T-cell (primary cell): Measurements from ENCODE around the gene FBXO40. TPM values are rescaled to one million over a fixed set of nuclear protein-coding genes. Genes with fewer than 3 reads are reported as not detected.

ENCODE experiments used
- ATAC-seq, 4 experiments: fragments of 200-7000 bp in 3 of 4; fragments of 150-1000 bp in 1 of 4; cut with Tn5 transposase; replicated peaks in 1 of 4; 1 replicate in 3 of 4; 2 replicates in 1 of 4; pipeline ENCODE4 v1.10.0; 2021; ENCODE audit warnings: moderate library complexity in 3 of 4, mild to moderate bottlenecking in 2 of 4, moderate number of reproducible peaks in 1 of 4
- CTCF ChIA-PET, 2 donors: fragments of 300-600 bp; sonication (Branson Sonifier 250); formaldehyde crosslinking; loops; one replicate each; lab custom pipeline; 2022; ENCODE audit warnings: antibody characterized with exemption in 2 of 2; lab: Charles Lee
- POLR2A ChIA-PET, 2 donors: fragments of 300-600 bp; sonication (Branson Sonifier 250); formaldehyde crosslinking; loops; one replicate each; lab custom pipeline; 2022; ENCODE audit warnings: antibody characterized with exemption in 2 of 2; lab: Charles Lee
- DNase-seq, 35 experiments: peaks; one replicate each; pipeline versions ENCODE4 v3.0.0 to v3.0.0-alpha.2; 2013 to 2023
- H3K27ac ChIP-seq: one replicate; pipeline ENCODE4 v1.5.1; 2013; ENCODE audit warnings: low read length
- H3K27me3 ChIP-seq, 2 experiments: replicated peaks in 1 of 2; 1 replicate in 1 of 2; 2 replicates in 1 of 2; pipeline versions ENCODE4 v1.6.1 to v1.7.0; 2013; ENCODE audit warnings: low read length in 1 of 2, mixed read lengths in 1 of 2; ENCODE audit not compliant: control insufficient read depth in 2 of 2, insufficient read depth in 2 of 2; ENCODE audit errors: extremely low read depth in 1 of 2
- H3K36me3 ChIP-seq, 2 donors: 1 replicate in 1 of 2; 2 replicates in 1 of 2; pipeline versions ENCODE4 v1.6.1 to v1.7.0; 2013; ENCODE audit warnings: low read length in 1 of 2; ENCODE audit not compliant: control insufficient read depth in 2 of 2, insufficient read depth in 1 of 2; ENCODE audit errors: extremely low read depth in 1 of 2
- H3K4me1 ChIP-seq, 2 experiments: 1 replicate in 1 of 2; 2 replicates in 1 of 2; pipeline versions ENCODE4 v1.6.1 to v1.7.0; 2013; ENCODE audit warnings: low read length in 2 of 2, mixed read lengths in 1 of 2; ENCODE audit not compliant: insufficient read depth in 2 of 2, control insufficient read depth in 1 of 2; ENCODE audit errors: extremely low read depth in 1 of 2
- H3K4me3 ChIP-seq, 2 donors: 1 replicate in 1 of 2; 2 replicates in 1 of 2; pipeline versions ENCODE4 v1.5.1 to v1.7.0; 2013; ENCODE audit warnings: mild to moderate bottlenecking in 2 of 2, low read length in 1 of 2, moderate library complexity in 1 of 2; ENCODE audit not compliant: control insufficient read depth in 1 of 2; ENCODE audit errors: extremely low read depth in 1 of 2
- H3K9me3 ChIP-seq: 2 replicates; pipeline ENCODE4 v1.7.0; 2013
- H3K27ac Mint-ChIP-seq, 2 donors: one replicate each; pipeline ENCODE4 v1.8.0; 2020 to 2021; ENCODE audit warnings: mild to moderate bottlenecking in 2 of 2, mixed read lengths in 2 of 2
- H3K27me3 Mint-ChIP-seq, 2 donors: one replicate each; pipeline ENCODE4 v1.8.0; 2021 to 2022; ENCODE audit warnings: mixed read lengths in 2 of 2
- H3K36me3 Mint-ChIP-seq: one replicate; pipeline ENCODE4 v1.8.0; 2021; ENCODE audit warnings: mixed read lengths
- H3K4me1 Mint-ChIP-seq, 3 donors: one replicate each; pipeline ENCODE4 v1.8.0; 2020 to 2022; ENCODE audit warnings: mixed read lengths in 3 of 3, mild to moderate bottlenecking in 1 of 3
- H3K4me3 Mint-ChIP-seq, 3 donors: one replicate each; pipeline ENCODE4 v1.8.0; 2020 to 2022; ENCODE audit warnings: mild to moderate bottlenecking in 3 of 3, mixed read lengths in 3 of 3, moderate library complexity in 3 of 3
- H3K9me3 Mint-ChIP-seq, 3 donors: one replicate each; pipeline ENCODE4 v1.8.0; 2020 to 2022; ENCODE audit warnings: mixed read lengths in 3 of 3
- WGBS: methylation state at CpG from one replicate; pipeline ENCODE4 v1.1.5; 2013; ENCODE audit warnings: missing lambda C conversion rate; ENCODE audit not compliant: insufficient coverage; 5-methylcytosine and 5-hydroxymethylcytosine counted together
- total RNA-seq, 35 experiments: library from RNA in 6 of 35; stranded (reverse) in 6 of 35; fragments of 120-200 nt in 1 of 35; gene quantifications; one replicate each; pipeline versions ENCODE4 v1.2.1 to v1.2.4 and lab custom pipeline; 2013 to 2026

Gene FBXO40
- total RNA-seq, 5 donors from 2014 or later (not counting 1 experiment from before 2014, with no cell fraction given): not detected

DNA sequence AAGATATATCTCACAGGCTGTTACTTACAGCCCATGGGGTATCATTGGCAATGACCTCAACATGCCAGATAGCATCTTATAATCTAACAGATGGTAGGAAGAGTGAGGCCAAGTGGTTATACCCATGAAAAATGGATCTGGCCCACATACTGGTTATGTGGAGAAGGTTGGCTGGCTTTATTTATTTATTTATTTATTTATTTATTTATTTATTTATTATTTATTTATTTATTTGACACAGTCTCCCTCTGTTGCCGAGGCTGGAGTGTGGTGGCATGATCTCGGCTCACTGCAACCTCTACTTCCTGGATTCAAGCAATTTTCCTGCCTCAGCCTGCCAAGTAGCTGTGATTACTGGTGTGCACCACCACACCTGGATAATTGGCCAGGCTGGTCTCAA, 11.6 kb downstream of the FBXO40 start:
- Mint-ChIP-seq H3K9me3 (no peaks in the 10 kb centered on the region), H3K4me1 (no peaks in the 10 kb centered on the region), H3K36me3 (no peaks in the 10 kb centered on the region), H3K27ac (no peak overlapping the region), H3K27me3 (no peaks in the 10 kb centered on the region), H3K4me3 (no peak overlapping the region)
- H3K9me3 ChIP-seq: no peaks in the 10 kb centered on the region
- no peaks in the 10 kb centered on the region for H3K27me3 ChIP-seq
- H3K4me1 ChIP-seq: no peaks in the 10 kb centered on the region
- no CpG with 5 or more reads among the region's 2 CpGs for WGBS
- no peak overlapping the region for H3K4me3 ChIP-seq
- H3K36me3 ChIP-seq: no peaks in the 10 kb centered on the region
- no peak for DNase-seq
- H3K27ac ChIP-seq: no peak overlapping the region
- ChIA-PET CTCF (no interaction called here), POLR2A (interaction anchor here in 1 of 2 donors (0.5 kb wide), 1 partner anchor 94 kb away, joined by 3 read pairs; no protein-coding TSS in a partner anchor)
- ATAC-seq: no peak

DNA sequence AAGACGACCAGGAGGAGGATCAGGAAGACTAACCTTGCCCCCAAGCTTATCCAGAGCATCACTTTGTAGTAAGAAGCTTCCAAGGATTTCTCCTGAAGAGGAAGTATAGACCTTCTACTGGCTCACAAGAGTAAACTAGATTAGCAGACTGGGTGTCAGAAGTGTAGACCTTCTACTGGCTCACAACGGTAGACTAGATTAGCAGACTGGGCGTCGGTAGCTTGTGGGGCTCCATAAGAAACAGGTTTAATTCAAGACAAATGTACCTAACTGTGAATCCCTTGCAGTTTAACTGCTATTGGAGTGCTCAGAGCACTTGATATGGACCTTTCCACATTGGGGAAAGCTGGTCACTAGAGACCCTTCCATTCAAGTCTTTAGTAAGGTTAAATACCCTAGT, 12.9 kb downstream of the FBXO40 start:
- no peaks in the 10 kb centered on the region for H3K4me1 Mint-ChIP-seq
- no peaks in the 10 kb centered on the region for H3K9me3 ChIP-seq
- no peak overlapping the region for H3K27ac ChIP-seq
- H3K36me3 Mint-ChIP-seq: no peaks in the 10 kb centered on the region
- no peak overlapping the region for H3K4me3 Mint-ChIP-seq
- ATAC-seq (no peak), DNase-seq (no peak)
- H3K27ac Mint-ChIP-seq: no peak overlapping the region
- no peak overlapping the region for H3K4me3 ChIP-seq
- no peaks in the 10 kb centered on the region for H3K27me3 Mint-ChIP-seq
- CTCF ChIA-PET: interaction anchor here in 1 of 2 donors (0.5 kb wide), 1 partner anchor 28 kb away, joined by 4 read pairs; no protein-coding TSS in a partner anchor
- H3K9me3 Mint-ChIP-seq: no peaks in the 10 kb centered on the region
- H3K36me3 ChIP-seq: no peaks in the 10 kb centered on the region
- peaks cover 0 to 4% of the 10 kb centered on the region in 2 experiments for H3K27me3 ChIP-seq
- 100% methylated on average over 3 of the region's 4 CpGs for WGBS
- H3K4me1 ChIP-seq: no peaks in the 10 kb centered on the region
- POLR2A ChIA-PET: no interaction called here

DNA sequence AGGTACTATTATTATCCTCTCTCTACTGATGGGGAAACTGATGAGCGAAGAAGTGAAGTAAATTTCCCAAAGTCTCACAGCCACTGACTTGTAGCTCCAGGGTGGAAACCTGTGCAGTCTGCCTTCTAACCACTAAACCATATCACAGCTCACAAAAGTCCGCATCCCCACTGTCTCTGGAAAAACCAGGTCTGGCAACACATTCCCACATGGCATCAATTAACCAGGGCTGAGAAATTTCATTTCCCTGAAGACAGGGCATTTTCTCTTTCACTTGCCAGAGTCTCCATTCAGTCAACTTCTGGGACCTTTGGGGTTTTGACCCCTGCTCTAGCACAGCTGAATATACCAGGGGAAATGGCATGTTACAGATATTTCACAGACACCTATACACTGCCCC, 26.5 kb downstream of the FBXO40 start:
- ChIA-PET POLR2A (no interaction called here), CTCF (no interaction called here)
- Mint-ChIP-seq H3K27ac (no peak overlapping the region), H3K4me3 (no peak overlapping the region), H3K27me3 (peaks cover 0 to 11% of the 10 kb centered on the region in 2 donors), H3K36me3 (no peaks in the 10 kb centered on the region), H3K4me1 (no peaks in the 10 kb centered on the region), H3K9me3 (no peaks in the 10 kb centered on the region)
- Histone ChIP-seq H3K27me3 (peaks cover 0 to 5% of the 10 kb centered on the region in 2 experiments), H3K4me3 (no peak overlapping the region), H3K4me1 (no peaks in the 10 kb centered on the region), H3K9me3 (no peaks in the 10 kb centered on the region), H3K36me3 (no peaks in the 10 kb centered on the region), H3K27ac (no peak overlapping the region)
- WGBS: 100% methylated on average over 1 of the region's 2 CpGs
- ATAC-seq (no peak), DNase-seq (no peak)

DNA sequence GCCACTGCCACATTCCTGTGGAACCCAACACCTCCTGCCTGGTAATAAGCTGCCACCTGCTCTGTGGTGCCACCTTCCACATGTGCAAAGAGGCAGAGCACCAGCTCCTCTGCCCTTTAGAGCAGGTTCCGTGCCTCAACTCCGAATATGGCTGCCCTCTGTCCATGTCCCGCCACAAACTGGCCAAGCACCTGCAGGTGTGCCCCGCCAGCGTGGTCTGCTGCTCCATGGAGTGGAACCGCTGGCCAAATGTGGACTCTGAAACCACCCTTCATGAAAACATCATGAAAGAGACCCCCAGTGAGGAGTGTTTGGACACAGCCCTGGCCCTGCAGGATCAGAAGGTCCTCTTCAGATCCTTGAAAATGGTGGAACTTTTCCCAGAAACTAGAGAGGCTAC, 28.3 kb downstream of the FBXO40 start:
- DNase-seq: no peak
- Histone ChIP-seq H3K9me3 (no peaks in the 10 kb centered on the region), H3K36me3 (no peaks in the 10 kb centered on the region), H3K4me3 (no peak overlapping the region), H3K4me1 (no peaks in the 10 kb centered on the region), H3K27ac (no peak overlapping the region), H3K27me3 (peaks cover 0 to 5% of the 10 kb centered on the region in 2 experiments)
- ChIA-PET CTCF (no interaction called here), POLR2A (no interaction called here)
- no peaks in the 10 kb centered on the region for H3K4me1 Mint-ChIP-seq
- 94% methylated on average over 6 of the region's 6 CpGs for WGBS
- H3K36me3 Mint-ChIP-seq: no peaks in the 10 kb centered on the region
- ATAC-seq: no peak
- H3K9me3 Mint-ChIP-seq: no peaks in the 10 kb centered on the region
- H3K4me3 Mint-ChIP-seq: no peak overlapping the region
- H3K27ac Mint-ChIP-seq: no peak overlapping the region
- peaks cover 0 to 11% of the 10 kb centered on the region in 2 donors for H3K27me3 Mint-ChIP-seq

DNA sequence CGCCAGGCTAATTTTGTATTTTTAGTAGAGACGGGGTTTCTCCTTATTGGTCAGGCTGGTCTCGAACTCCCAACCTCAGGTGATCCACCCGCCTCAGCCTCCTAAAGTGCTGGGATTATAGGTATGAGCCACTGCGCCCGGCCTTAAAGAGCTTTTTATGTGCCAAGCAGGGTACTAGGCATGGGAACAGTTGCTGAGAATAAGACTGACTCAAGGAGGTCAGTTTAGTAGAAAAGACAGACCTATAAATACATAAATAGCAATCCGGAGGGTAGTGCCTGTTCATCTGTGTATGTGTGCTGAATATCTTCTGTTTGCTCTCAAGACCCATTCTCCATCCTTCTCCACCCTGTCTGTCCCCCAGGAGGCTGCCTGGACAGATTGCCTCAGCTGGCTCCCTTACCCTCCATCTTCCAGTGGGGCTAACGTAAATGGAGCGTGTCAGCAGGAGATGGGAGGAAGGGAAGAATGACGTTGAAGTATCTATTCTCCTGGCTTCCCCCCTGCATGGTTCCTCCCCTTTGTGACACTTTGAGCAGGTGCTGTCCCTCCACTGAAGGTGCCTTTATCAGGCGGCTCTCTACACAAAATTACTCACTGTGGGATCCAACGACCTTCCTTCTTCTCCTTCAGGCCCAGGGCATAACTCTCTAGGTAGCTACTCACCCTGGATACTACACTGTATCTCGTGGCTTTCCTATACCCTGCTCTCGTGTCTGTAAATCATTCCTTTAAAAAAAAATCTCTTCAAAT, 31.1 kb downstream of the FBXO40 start:
- Mint-ChIP-seq H3K4me1 (no peaks in the 10 kb centered on the region), H3K27ac (no peak overlapping the region), H3K4me3 (no peak overlapping the region), H3K9me3 (no peaks in the 10 kb centered on the region), H3K27me3 (peaks cover 0 to 11% of the 10 kb centered on the region in 2 donors), H3K36me3 (peaks cover 8% of the 10 kb centered on the region)
- H3K4me1 ChIP-seq: no peaks in the 10 kb centered on the region
- WGBS: 49% methylated on average over 5 of the region's 14 CpGs
- CTCF ChIA-PET: interaction anchor here in 1 of 2 donors (0.7 kb wide), 1 partner anchor 479 kb away, joined by 4 read pairs; no protein-coding TSS in a partner anchor
- H3K9me3 ChIP-seq: no peaks in the 10 kb centered on the region
- no peak overlapping the region for H3K27ac ChIP-seq
- no peak overlapping the region for H3K4me3 ChIP-seq
- POLR2A ChIA-PET: interaction anchor here in 1 of 2 donors (0.7 kb wide), 1 partner anchor 268 kb away, joined by 5 read pairs; no protein-coding TSS in a partner anchor
- H3K36me3 ChIP-seq: no peaks in the 10 kb centered on the region
- H3K27me3 ChIP-seq: peaks cover 0 to 5% of the 10 kb centered on the region in 2 experiments
- ATAC-seq (no peak), DNase-seq (no peak)

DNA sequence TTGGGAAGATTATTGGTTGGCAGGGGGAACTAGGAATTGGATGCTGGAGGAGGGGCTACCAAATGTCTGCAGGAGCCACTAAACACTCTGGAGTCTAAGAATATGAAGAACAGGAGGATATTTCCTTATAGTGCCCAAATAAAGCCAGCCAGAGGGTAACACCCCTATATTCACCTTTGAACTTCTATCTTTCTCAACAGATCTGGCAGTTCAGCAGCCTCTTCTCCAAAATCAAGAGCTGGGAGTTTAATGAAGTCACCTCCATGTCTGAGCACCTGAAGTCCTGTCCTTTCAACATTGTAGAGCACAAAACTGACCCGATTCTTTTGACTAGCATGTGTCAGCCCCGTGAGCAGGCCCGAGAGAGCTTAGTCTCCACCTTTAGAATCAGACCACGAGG, 33.3 kb downstream of the FBXO40 start:
- 100% methylated on average over 4 of the region's 4 CpGs for WGBS
- Histone ChIP-seq H3K27me3 (peaks cover 0 to 2% of the 10 kb centered on the region in 2 experiments), H3K4me1 (no peaks in the 10 kb centered on the region), H3K4me3 (no peak overlapping the region), H3K36me3 (peaks cover 0 to 12% of the 10 kb centered on the region in 2 donors), H3K9me3 (no peaks in the 10 kb centered on the region), H3K27ac (no peak overlapping the region)
- DNase-seq (no peak), ATAC-seq (no peak)
- Mint-ChIP-seq H3K4me3 (no peak overlapping the region), H3K27me3 (peaks cover 0 to 7% of the 10 kb centered on the region in 2 donors), H3K9me3 (no peaks in the 10 kb centered on the region), H3K27ac (no peak overlapping the region), H3K4me1 (peaks cover 0 to 5% (median 0%) of the 10 kb centered on the region in 3 donors), H3K36me3 (peaks cover 27% of the 10 kb centered on the region)
- CTCF ChIA-PET: no interaction called here
- POLR2A ChIA-PET: no interaction called here
